IPS DF 6.9 (cell line): ENCODE data around the gene SGMS1.

Experiments used
- DNase-seq: peaks from one replicate; pipeline ENCODE4 v3.0.0-alpha.2; 2013; ENCODE audit warnings: low read depth, low spot score
- H3K27ac ChIP-seq: one replicate; pipeline ENCODE4 v1.5.1; 2013; ENCODE audit warnings: low read length, control low read depth
- H3K27me3 ChIP-seq: 2 replicates; pipeline ENCODE4 v1.6.1; 2013; ENCODE audit warnings: mild to moderate bottlenecking, low read length; ENCODE audit not compliant: control insufficient read depth, insufficient read depth
- H3K36me3 ChIP-seq: 2 replicates; pipeline ENCODE4 v1.6.1; 2013; ENCODE audit warnings: low read length; ENCODE audit not compliant: control insufficient read depth, insufficient read depth
- H3K4me1 ChIP-seq: 2 replicates; pipeline ENCODE4 v1.6.1; 2013; ENCODE audit warnings: low read length; ENCODE audit not compliant: control insufficient read depth, insufficient read depth
- H3K4me3 ChIP-seq: 2 replicates; pipeline ENCODE4 v1.5.1; 2013; ENCODE audit warnings: mild to moderate bottlenecking, low read length
- H3K9me3 ChIP-seq: 2 replicates; pipeline ENCODE4 v1.6.1; 2013; ENCODE audit warnings: low read length, inconsistent platforms; ENCODE audit not compliant: control insufficient read depth, insufficient read depth
- WGBS: extraction: QIAGEN DNeasy Blood & Tissue Kit; methylation state at CpG from one replicate; pipeline ENCODE4 v1.1.7; 2013; ENCODE audit warnings: mixed read lengths, missing lambda C conversion rate; ENCODE audit not compliant: insufficient read length, insufficient coverage; 5-methylcytosine and 5-hydroxymethylcytosine counted together

Gene SGMS1

DNA sequence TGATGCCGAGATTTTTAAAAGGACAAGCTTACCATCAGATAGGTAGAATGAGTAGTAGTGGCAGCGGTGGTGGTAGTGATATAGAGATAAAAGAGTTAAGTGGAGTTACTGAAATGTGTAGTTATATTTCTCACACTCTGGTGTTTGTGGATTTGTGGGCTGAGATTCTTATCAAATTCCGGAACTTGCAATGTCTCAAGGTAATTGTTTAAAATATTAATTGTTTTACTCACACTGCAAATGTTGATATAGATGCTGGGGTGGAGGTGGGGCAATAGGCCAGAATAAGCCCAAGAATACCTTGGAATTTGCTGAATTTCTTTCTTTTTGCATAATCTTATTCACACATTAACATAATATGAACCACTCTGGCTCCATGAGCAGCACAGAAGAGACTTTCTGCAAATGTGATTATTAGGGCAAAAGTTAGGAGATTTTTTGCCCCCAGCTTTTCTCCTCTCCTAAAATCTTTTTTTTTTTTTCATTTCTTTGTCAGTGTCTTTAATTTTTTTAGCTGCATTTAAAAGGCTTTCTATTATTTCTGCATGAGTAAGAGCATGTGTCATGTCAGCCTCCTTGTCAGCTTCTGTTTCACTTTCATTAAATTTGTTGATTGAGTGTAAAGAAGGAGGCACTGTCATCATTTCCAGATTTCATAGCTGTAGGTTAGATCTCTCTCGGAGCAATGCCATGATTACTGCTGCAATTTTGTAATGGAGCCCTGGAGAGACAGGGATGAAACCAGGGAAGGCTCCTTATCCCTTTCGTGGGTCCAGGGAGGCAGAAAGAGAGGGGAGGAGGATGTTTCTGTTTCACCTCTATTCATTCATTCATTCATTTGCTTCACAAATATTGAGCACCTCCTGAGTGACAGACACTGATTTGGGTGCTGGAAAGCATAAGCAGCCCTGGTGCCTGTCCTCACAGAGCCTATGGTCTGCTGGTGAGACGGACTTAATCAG lies 13.1 kb upstream of the SGMS1 start:
- no CpG with 5 or more reads among the region's 6 CpGs for WGBS
- DNase-seq, result no peak
- Histone ChIP-seq H3K27me3 (no peaks in the 10 kb centered on the region), H3K36me3 (no peaks in the 10 kb centered on the region), H3K4me3 (no peak overlapping the region), H3K9me3 (no peaks in the 10 kb centered on the region), H3K4me1 (no peaks in the 10 kb centered on the region), H3K27ac (no peak overlapping the region)

GRCh38 chr10:50635286-50635685 lies 11.5 kb upstream of the SGMS1 start:
- no CpG with 5 or more reads among the region's 1 CpG for WGBS
- no peaks in the 10 kb centered on the region for H3K9me3 ChIP-seq
- DNase-seq, result no peak
- H3K4me1 ChIP-seq, result peaks cover 2% of the 10 kb centered on the region; the same call in 1 of the 2 replicates
- H3K27ac ChIP-seq, result no peak overlapping the region
- H3K36me3 ChIP-seq, result no peaks in the 10 kb centered on the region; the same call in 1 of the 2 replicates
- H3K4me3 ChIP-seq, result no peak overlapping the region
- H3K27me3 ChIP-seq, result no peaks in the 10 kb centered on the region

DNA sequence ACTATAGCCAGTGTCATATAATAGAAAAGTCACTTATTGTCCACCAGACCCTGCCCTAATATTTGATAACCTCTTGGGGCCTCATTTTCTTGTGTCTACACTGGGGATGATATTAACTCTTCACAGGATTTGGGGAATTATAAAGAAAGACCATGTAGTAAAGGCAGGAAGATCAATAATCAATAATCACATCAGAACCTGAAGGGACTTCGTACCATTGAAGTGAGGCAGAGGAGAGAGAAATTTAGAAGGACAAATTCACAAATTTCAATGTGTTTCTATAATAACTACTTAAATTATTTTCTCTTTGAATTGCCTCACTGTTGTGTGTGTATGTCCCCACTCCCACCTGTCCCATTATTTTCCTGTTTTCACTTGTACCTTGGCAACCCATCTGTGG lies 10.7 kb upstream of the SGMS1 start:
- no CpG with 5 or more reads among the region's 1 CpG for whole genome bisulfite sequencing
- no peak for DNase-seq
- peaks cover 6% of the 10 kb centered on the region for H3K4me1 ChIP-seq
- no peaks in the 10 kb centered on the region; the same call in 1 of the 2 replicates for H3K36me3 ChIP-seq
- H3K27me3 ChIP-seq, result no peaks in the 10 kb centered on the region
- H3K4me3 ChIP-seq, result no peak overlapping the region
- no peaks in the 10 kb centered on the region for H3K9me3 ChIP-seq
- H3K27ac ChIP-seq, result no peak overlapping the region

- Histone ChIP-seq H3K27ac (no peak overlapping the region), H3K4me3 (no peak overlapping the region), H3K9me3 (no peaks in the 10 kb centered on the region), H3K4me1 (peaks cover 6% of the 10 kb centered on the region), H3K27me3 (no peaks in the 10 kb centered on the region), H3K36me3 (no peaks in the 10 kb centered on the region; the same call in 1 of the 2 replicates)
- no peak for DNase-seq
- WGBS, result no CpG with 5 or more reads among the region's 30 CpGs
These were observed 7.3 kb upstream of the SGMS1 start for GRCh38 chr10:50631052-50631451.

DNA sequence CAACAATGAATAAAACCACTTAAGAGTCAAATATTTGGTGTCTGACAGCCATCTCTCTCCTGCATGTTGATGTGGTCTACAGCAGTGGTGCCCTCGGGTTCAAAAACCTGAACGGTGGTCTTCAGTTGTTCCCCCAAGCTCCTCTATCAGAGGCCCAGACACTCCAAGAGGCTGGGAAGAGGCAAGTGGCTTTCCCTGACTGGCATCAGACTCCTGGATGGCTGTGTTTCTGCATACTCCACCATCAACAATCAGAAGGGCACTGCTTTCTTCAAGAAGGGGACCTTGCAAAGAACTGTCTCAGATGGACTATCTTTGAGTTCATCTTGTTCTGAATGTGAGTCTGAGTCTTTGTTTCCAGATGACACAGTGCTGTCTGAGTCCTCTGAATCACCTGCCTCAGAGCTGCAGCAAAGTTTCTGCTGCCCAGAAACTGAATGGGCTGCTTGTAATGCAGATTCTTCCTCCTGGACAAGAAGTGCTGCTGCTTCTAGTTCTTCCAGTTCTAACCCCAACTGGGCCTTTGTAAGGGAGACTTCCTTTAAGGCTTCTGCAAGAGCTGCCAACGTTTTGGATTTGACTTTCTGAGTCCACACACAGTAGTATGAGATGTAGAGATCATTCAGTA lies 5.9 kb upstream of the SGMS1 start:
- no CpG with 5 or more reads among the region's 3 CpGs for WGBS
- H3K27ac ChIP-seq, result no peak overlapping the region
- peaks cover 6% of the 10 kb centered on the region for H3K4me1 ChIP-seq
- H3K27me3 ChIP-seq, result no peaks in the 10 kb centered on the region
- DNase-seq, result no peak
- H3K4me3 ChIP-seq, result no peak overlapping the region
- no peaks in the 10 kb centered on the region; the same call in 1 of the 2 replicates for H3K36me3 ChIP-seq
- no peaks in the 10 kb centered on the region for H3K9me3 ChIP-seq

DNA sequence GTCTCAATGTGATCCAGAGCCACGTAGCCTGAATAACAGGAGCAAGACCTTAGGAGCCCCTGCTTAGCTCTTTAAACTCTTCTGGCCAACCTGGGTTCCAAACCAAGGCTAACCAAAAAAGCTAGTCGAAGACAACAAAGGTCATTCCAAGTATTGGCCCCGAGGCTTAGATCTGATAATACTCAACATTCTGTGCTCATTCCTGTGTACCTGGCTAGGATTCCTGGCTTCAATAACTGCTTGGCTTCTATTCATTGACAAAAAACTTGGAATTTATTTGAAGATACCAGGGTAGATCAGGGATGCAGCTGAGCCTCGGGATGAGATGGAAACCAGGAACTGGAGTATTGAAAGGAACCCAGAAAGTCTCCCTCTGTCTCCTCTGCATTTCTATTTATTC lies 4.1 kb upstream of the SGMS1 start:
- no peaks in the 10 kb centered on the region; the same call in 1 of the 2 replicates for H3K36me3 ChIP-seq
- no peak overlapping the region for H3K27ac ChIP-seq
- H3K4me1 ChIP-seq, result peaks cover 6% of the 10 kb centered on the region
- H3K9me3 ChIP-seq, result no peaks in the 10 kb centered on the region
- WGBS, result no CpG with 5 or more reads among the region's 4 CpGs
- H3K4me3 ChIP-seq, result no peak overlapping the region
- DNase-seq, result no peak
- no peaks in the 10 kb centered on the region for H3K27me3 ChIP-seq

DNA sequence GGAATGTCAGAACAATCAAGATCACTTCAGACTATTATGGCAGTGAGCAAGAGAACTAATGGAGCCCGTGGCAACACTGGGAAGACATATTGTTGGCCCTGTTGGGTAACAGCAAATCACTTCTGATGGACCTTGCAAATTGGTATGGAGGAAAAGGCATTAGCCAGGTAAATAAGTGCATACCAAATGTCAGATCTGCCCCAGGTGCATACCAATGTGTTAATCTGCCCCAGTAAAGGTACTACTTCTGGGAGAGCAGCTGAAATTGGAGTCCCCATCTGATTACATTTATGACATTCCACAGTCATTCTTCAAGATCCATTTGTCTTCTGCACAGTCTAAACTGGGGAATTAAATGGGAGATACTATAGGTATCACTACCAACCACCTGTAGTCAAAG lies 3.7 kb upstream of the SGMS1 start:
- Histone ChIP-seq H3K36me3 (no peaks in the 10 kb centered on the region; the same call in 1 of the 2 replicates), H3K9me3 (no peaks in the 10 kb centered on the region), H3K27me3 (no peaks in the 10 kb centered on the region), H3K4me3 (no peak overlapping the region), H3K4me1 (peaks cover 6% of the 10 kb centered on the region), H3K27ac (no peak overlapping the region)
- WGBS, result no CpG with 5 or more reads among the region's 1 CpG
- DNase-seq, result no peak

GRCh38 chr10:50625649-50626132 lies 1.9 kb upstream of the SGMS1 start:
- Histone ChIP-seq H3K9me3 (no peaks in the 10 kb centered on the region), H3K4me1 (peaks cover 4% of the 10 kb centered on the region), H3K27me3 (no peaks in the 10 kb centered on the region), H3K36me3 (no peaks in the 10 kb centered on the region), H3K4me3 (peak overlapping the region; percentile 56; the same call in 1 of the 2 replicates), H3K27ac (peak overlapping the region; percentile 53)
- no peak for DNase-seq
- WGBS, result no CpG with 5 or more reads among the region's 6 CpGs

GRCh38 chr10:50624866-50625501 lies 1.2 kb upstream of the SGMS1 start:
- no CpG with 5 or more reads among the region's 58 CpGs for WGBS
- no peaks in the 10 kb centered on the region for H3K9me3 ChIP-seq
- DNase-seq, result no peak

GRCh38 chr10:50624413-50624865 lies 683 bp upstream of the SGMS1 start:
- Histone ChIP-seq H3K4me3 (peak overlapping the region; percentile 56; the same call in 1 of the 2 replicates), H3K36me3 (no peaks in the 10 kb centered on the region), H3K9me3 (no peaks in the 10 kb centered on the region), H3K27ac (no peak overlapping the region), H3K27me3 (no peaks in the 10 kb centered on the region), H3K4me1 (peaks cover under 1% of the 10 kb centered on the region; the same call in 1 of the 2 replicates)
- no CpG with 5 or more reads among the region's 46 CpGs for WGBS
- no peak for DNase-seq

More at GRCh38 chr10:50624866-50625501, 1.2 kb upstream of the SGMS1 start:
- Histone ChIP-seq H3K27ac (peak overlapping the region; percentile 53), H3K27me3 (no peaks in the 10 kb centered on the region), H3K4me1 (peaks cover 3% of the 10 kb centered on the region), H3K36me3 (no peaks in the 10 kb centered on the region), H3K4me3 (peak overlapping the region; percentile 56)
